HCT116 (cell line): Measurements from ENCODE around the gene ABHD12B.

Experiments
- CBX3 ChIP-seq: IDR thresholded peaks from 2 replicates; pipeline ENCODE4 v1.6.1; 2012; ENCODE audit warnings: low read depth
- CEBPB ChIP-seq: IDR thresholded peaks from 2 replicates; pipeline ENCODE4 v1.6.1; 2012; ENCODE audit warnings: low read depth
- EGR1 ChIP-seq: IDR thresholded peaks from 2 replicates; pipeline ENCODE4 v1.6.1; 2012; ENCODE audit warnings: low read depth
- EZH2 ChIP-seq: fragments of 200-600 bp; sonication (generic); IDR thresholded peaks from 2 replicates; pipeline ENCODE4 v1.6.1; 2017; ENCODE audit warnings: antibody characterized with exemption, mixed run types
- FOSL1 ChIP-seq: IDR thresholded peaks from 2 replicates; pipeline ENCODE4 v1.6.1; 2012; ENCODE audit warnings: low read depth
- JUND ChIP-seq: IDR thresholded peaks from 2 replicates; pipeline ENCODE4 v1.6.1; 2012
- POLR2AphosphoS5 ChIP-seq: IDR thresholded peaks from 2 replicates; pipeline ENCODE4 v1.6.1; 2011; ENCODE audit warnings: mild to moderate bottlenecking, low read depth, low read length, moderate library complexity
- SP1 ChIP-seq: IDR thresholded peaks from 2 replicates; pipeline ENCODE4 v1.6.1; 2012; ENCODE audit warnings: low read depth
- ZNF274 ChIP-seq: fragments of 200-500 bp; sonication (Bioruptor generic); IDR thresholded peaks from 2 replicates; pipeline ENCODE4 v1.6.1; 2014; ENCODE audit warnings: mild to moderate bottlenecking, low read depth, low read length, inconsistent platforms
- TF ChIP-seq, protein P1 (sequence below), 3 experiments: fragments of 200-600 bp in 1 of 3; sonication (generic) in 1 of 3; IDR thresholded peaks in 2 of 3; conservative IDR thresholded peaks in 1 of 3; 2 replicates each; pipeline ENCODE4 v1.5.1; 2012 to 2017; ENCODE audit warnings: low read depth in 2 of 3, low read length in 2 of 3, antibody characterized with exemption in 1 of 3, borderline replicate concordance in 1 of 3, control low read depth in 1 of 3, mild to moderate bottlenecking in 1 of 3, mixed read lengths in 1 of 3, mixed run types in 1 of 3, moderate library complexity in 1 of 3; ENCODE audit not compliant: insufficient read depth in 1 of 3
- TF ChIP-seq, protein P2 (sequence below): IDR thresholded peaks from 2 replicates; pipeline ENCODE4 v1.6.1; 2012; ENCODE audit warnings: low read depth

DNA sequence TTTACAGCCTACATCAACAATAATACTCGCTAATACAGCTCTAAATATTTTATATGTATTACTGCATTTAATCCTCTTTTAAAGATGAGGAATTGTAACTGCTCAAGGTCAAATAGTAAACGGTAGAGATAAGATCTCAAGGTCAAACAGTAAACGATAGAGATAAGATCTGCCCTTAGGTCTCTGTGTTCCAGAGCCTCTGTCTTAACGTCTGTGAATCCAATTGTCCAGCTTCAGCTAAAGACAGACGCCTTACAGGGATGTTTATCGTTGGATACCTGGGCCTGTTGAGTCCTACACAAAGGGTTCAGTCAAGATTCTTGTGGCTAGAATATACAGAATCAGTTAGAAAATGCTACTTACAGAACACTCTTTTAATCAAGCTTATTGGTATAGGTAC lies 52.4 kb downstream of the ABHD12B start:
- TF ChIP-seq ZNF274 (no peak), SP1 (no peak), POLR2AphosphoS5 (no peak), JUND (no peak), CEBPB (no peak), FOSL1 (no peak), CBX3 (no peak), EZH2 (no peak), EGR1 (no peak)
- TF ChIP-seq, protein P1, sequence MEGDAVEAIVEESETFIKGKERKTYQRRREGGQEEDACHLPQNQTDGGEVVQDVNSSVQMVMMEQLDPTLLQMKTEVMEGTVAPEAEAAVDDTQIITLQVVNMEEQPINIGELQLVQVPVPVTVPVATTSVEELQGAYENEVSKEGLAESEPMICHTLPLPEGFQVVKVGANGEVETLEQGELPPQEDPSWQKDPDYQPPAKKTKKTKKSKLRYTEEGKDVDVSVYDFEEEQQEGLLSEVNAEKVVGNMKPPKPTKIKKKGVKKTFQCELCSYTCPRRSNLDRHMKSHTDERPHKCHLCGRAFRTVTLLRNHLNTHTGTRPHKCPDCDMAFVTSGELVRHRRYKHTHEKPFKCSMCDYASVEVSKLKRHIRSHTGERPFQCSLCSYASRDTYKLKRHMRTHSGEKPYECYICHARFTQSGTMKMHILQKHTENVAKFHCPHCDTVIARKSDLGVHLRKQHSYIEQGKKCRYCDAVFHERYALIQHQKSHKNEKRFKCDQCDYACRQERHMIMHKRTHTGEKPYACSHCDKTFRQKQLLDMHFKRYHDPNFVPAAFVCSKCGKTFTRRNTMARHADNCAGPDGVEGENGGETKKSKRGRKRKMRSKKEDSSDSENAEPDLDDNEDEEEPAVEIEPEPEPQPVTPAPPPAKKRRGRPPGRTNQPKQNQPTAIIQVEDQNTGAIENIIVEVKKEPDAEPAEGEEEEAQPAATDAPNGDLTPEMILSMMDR (IDR thresholded peaks at IDR 0.05 in 2 of 3, conservative IDR thresholded peaks at IDR 0.05 in 1 of 3; ENCODE audit: borderline replicate concordance in 1 of 3, insufficient read depth in 1 of 3, low read depth in 2 of 3, low read length in 2 of 3), result no peak
- TF ChIP-seq, protein P2, sequence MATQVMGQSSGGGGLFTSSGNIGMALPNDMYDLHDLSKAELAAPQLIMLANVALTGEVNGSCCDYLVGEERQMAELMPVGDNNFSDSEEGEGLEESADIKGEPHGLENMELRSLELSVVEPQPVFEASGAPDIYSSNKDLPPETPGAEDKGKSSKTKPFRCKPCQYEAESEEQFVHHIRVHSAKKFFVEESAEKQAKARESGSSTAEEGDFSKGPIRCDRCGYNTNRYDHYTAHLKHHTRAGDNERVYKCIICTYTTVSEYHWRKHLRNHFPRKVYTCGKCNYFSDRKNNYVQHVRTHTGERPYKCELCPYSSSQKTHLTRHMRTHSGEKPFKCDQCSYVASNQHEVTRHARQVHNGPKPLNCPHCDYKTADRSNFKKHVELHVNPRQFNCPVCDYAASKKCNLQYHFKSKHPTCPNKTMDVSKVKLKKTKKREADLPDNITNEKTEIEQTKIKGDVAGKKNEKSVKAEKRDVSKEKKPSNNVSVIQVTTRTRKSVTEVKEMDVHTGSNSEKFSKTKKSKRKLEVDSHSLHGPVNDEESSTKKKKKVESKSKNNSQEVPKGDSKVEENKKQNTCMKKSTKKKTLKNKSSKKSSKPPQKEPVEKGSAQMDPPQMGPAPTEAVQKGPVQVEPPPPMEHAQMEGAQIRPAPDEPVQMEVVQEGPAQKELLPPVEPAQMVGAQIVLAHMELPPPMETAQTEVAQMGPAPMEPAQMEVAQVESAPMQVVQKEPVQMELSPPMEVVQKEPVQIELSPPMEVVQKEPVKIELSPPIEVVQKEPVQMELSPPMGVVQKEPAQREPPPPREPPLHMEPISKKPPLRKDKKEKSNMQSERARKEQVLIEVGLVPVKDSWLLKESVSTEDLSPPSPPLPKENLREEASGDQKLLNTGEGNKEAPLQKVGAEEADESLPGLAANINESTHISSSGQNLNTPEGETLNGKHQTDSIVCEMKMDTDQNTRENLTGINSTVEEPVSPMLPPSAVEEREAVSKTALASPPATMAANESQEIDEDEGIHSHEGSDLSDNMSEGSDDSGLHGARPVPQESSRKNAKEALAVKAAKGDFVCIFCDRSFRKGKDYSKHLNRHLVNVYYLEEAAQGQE, result no peak
